K562 (cell line): Measurements from ENCODE around the gene TLR8.

Source experiments
- EP300 ChIP-seq: IDR thresholded peaks from 2 replicates; pipeline ENCODE4 v1.6.1; 2012; ENCODE audit warnings: low read length, improper control_type of control experiment
- KDM5B ChIP-seq: fragments of 200-600 bp; sonication (generic); IDR thresholded peaks from 2 replicates; pipeline ENCODE4 v1.6.1; 2012; ENCODE audit warnings: low read depth, mild to moderate bottlenecking, moderate library complexity, low read length, control low read depth, inconsistent platforms; ENCODE audit not compliant: insufficient replicate concordance
- KLF1 ChIP-seq: fragments of 450-650 bp; IDR thresholded peaks from 2 replicates; pipeline ENCODE4 v1.6.1; 2016; ENCODE audit warnings: missing genetic modification characterization, missing compliant biosample characterization
- MEF2A ChIP-seq: IDR thresholded peaks from 2 replicates; pipeline ENCODE4 v1.6.1; 2011; ENCODE audit warnings: low read depth, mild to moderate bottlenecking, low read length, moderate library complexity; ENCODE audit not compliant: control insufficient read depth
- NCOA1 ChIP-seq: fragments of 450-650 bp; IDR thresholded peaks from 2 replicates; pipeline ENCODE4 v1.6.1; 2016; ENCODE audit warnings: low read depth
- PHF8 ChIP-seq: fragments of 200-600 bp; sonication (generic); IDR thresholded peaks from 2 replicates; pipeline ENCODE4 v1.6.1; 2012; ENCODE audit warnings: mixed run types, mild to moderate bottlenecking, inconsistent platforms, low read length, moderate library complexity, borderline replicate concordance
- POLR2A ChIP-seq: fragments of 450-650 bp; conservative IDR thresholded peaks from 2 replicates; pipeline ENCODE4 v1.6.1; 2016
- RBM15 ChIP-seq: fragments of 200-400 bp; formaldehyde crosslinking; IDR thresholded peaks from 2 replicates; pipeline ENCODE4 v1.6.1; 2018; ENCODE audit warnings: mild to moderate bottlenecking, low read length, moderate library complexity; ENCODE audit not compliant: insufficient read depth
- SAP30 ChIP-seq: fragments of 200-600 bp; sonication (generic); IDR thresholded peaks from 2 replicates; pipeline ENCODE4 v1.6.1; 2012; ENCODE audit warnings: borderline replicate concordance, low read depth, mild to moderate bottlenecking, moderate library complexity, low read length, control low read depth, inconsistent platforms; ENCODE audit not compliant: insufficient read depth, poor library complexity, severe bottlenecking
- SMAD4 ChIP-seq: fragments of 250-450 bp; sonication (Bioruptor Pico); conservative IDR thresholded peaks from 2 replicates; pipeline ENCODE4 v1.8.0; 2021; ENCODE audit warnings: inconsistent platforms, mild to moderate bottlenecking, moderate library complexity
- TRIM24 ChIP-seq, 2 experiments: fragments of 450-650 bp; IDR thresholded peaks; 2 replicates each; pipeline ENCODE4 v1.6.1; 2016
- ZNF184 ChIP-seq: sonication (generic); formaldehyde crosslinking; IDR thresholded peaks from 2 replicates; pipeline ENCODE4 v1.5.0; 2020; ENCODE audit warnings: missing genetic modification reagents
- TF ChIP-seq, protein P1 (sequence below), 3 experiments: IDR thresholded peaks in 2 of 3; conservative IDR thresholded peaks in 1 of 3; 2 replicates each; pipeline ENCODE4 v1.5.1; 2011 to 2012; ENCODE audit warnings: low read length in 3 of 3, mild to moderate bottlenecking in 3 of 3, control low read depth in 2 of 3, improper control_type of control experiment in 1 of 3, inconsistent platforms in 1 of 3, low read depth in 1 of 3, mixed read lengths in 1 of 3, moderate library complexity in 1 of 3; ENCODE audit not compliant: insufficient read depth in 2 of 3

GRCh38 chrX:12901486-12901885 is 4.9 kb upstream of the TLR8 start:
- TF ChIP-seq MEF2A = no peak
- no peak for TF ChIP-seq POLR2A
- no peak for TF ChIP-seq KLF1 (tag)
- TF ChIP-seq NCOA1 = no peak
- no peak for TF ChIP-seq PHF8
- TF ChIP-seq, protein P1, sequence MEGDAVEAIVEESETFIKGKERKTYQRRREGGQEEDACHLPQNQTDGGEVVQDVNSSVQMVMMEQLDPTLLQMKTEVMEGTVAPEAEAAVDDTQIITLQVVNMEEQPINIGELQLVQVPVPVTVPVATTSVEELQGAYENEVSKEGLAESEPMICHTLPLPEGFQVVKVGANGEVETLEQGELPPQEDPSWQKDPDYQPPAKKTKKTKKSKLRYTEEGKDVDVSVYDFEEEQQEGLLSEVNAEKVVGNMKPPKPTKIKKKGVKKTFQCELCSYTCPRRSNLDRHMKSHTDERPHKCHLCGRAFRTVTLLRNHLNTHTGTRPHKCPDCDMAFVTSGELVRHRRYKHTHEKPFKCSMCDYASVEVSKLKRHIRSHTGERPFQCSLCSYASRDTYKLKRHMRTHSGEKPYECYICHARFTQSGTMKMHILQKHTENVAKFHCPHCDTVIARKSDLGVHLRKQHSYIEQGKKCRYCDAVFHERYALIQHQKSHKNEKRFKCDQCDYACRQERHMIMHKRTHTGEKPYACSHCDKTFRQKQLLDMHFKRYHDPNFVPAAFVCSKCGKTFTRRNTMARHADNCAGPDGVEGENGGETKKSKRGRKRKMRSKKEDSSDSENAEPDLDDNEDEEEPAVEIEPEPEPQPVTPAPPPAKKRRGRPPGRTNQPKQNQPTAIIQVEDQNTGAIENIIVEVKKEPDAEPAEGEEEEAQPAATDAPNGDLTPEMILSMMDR (IDR thresholded peaks at IDR 0.05 in 2 of 3, conservative IDR thresholded peaks at IDR 0.05 in 1 of 3; ENCODE audit: insufficient read depth in 2 of 3, low read depth in 1 of 3, low read length in 3 of 3) = peak; percentile 65 to 70 (median 68)
- TF ChIP-seq RBM15 = no peak
- TF ChIP-seq ZNF184 (CRISPR knock-in tag) = no peak
- TF ChIP-seq SMAD4 (CRISPR knock-in tag) = no peak
- no peak for TF ChIP-seq KDM5B
- no peak for TF ChIP-seq EP300
- no peak for TF ChIP-seq SAP30
- TF ChIP-seq TRIM24 (IDR thresholded peaks at IDR 0.05) = no peak
